GM21723 (cell line): ENCODE measurements around the gene PTGES3.
A peak's percentile ranks its signal among the peaks of the same experiment; 100 is the strongest.
"Not testable (repeated sequence)": the region's sequence is repeated elsewhere in the genome, so short reads cannot be mapped to it uniquely, and the experiment has no call there.

Source experiments
- ATAC-seq: cut with Tn5 transposase; IDR thresholded peaks from one replicate; pipeline ENCODE4 v1.9.1; 2021; ENCODE audit warnings: mild to moderate bottlenecking, moderate library complexity; ENCODE audit not compliant: unreplicated experiment

The PTGES3 gene, protein sequence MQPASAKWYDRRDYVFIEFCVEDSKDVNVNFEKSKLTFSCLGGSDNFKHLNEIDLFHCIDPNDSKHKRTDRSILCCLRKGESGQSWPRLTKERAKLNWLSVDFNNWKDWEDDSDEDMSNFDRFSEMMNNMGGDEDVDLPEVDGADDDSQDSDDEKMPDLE

DNA sequence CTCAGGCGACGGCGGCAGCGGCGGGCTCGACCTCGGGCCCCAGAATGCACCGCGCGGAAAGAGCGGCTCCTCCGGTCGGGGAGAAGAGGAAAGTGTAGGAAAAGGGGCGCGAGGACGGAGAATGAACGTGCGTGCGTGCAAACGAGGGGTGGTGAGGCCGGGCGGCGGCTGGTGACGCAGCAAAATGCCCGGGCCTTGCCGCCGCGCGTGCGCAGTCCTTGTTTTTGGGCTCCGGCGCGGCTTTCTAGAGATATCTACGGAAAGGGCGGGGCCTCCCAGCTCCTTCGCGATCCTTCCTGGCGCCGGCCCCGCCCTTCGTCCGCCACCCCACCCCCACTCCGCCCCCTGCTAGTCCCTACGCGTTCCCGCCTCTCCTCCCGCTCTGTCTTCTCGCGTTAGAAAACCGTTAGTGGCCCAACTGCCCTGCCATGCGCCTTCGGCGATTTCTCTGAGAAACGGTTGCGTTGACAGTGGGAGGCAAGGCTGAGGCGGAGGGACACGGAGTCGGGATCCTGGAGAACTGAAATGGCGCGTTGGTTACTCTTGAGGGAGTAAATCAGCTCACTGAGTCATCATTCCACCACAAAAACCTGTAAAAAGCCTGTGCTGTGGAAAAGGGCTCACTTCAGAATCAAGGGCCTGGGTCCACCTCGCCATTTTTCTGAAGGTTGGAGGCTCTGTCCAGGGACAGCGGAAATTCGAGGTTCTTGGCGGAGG, at the start of gene PTGES3:
TSS of gene PTGES3 (minus strand) at position 156 of the 717 bp plus-strand sequence. CDS start 285 bp downstream, outside the sequence.
- ATAC-seq = peak; percentile 61

DNA sequence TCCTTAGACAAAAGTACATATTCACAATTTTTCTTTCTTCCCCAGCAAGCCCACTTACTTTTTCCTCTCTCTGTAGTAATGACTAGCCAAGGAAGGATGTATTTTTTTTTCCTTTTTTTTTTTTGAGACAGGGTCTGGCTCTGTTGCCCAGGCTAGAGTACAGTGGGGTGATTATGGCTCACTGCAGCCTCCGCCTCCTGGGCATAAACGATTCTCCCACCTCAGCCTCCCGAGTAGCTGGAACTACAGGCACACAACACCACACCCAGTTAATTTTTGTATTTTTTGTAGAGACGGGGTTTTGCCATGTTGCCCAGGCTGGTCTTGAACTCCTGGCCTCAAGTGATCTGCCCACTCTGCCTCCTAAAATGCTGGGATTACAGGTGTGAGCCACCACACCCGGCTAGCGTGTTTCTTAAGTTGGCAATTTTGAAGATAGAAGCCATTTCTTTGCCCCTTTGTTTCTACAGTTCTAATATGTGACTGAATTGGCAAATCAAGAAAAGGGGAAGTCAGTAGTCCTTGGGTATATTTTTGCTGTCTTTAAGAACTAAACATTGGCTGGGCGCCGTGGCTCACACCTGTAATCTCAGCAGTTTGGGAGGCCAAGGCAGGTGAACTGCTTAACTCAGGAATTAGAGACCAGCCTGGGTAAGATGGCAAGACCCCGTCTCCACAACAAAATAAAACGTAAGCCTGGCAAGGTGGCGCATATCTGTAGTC, 40.2 kb upstream of the PTGES3 start:
- ATAC-seq = no peak

DNA sequence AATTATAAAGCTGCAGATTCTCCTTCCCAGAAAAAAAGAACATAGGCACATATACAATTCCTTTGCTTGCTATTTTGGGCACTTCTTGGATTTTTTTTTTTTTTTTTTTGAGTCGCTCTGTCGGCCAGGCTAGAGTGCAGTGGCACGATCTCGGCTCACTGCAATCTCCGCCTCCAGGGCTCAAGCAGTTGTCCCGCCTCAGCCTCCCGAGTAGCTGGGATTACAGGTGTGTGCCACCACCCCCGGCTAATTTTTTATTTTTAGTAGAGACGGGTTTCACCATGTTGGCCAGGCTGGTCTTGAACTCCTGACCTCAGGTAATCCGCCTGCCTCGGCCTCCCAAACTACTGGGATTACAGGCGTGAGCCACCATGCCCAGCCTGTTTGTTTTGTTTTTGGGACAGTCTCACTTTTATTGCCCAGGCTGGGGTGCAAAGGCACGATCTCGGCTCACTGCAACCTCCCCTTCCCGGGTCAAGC, 38.2 kb upstream of the PTGES3 start:
- ATAC-seq = not testable (repeated sequence)

DNA sequence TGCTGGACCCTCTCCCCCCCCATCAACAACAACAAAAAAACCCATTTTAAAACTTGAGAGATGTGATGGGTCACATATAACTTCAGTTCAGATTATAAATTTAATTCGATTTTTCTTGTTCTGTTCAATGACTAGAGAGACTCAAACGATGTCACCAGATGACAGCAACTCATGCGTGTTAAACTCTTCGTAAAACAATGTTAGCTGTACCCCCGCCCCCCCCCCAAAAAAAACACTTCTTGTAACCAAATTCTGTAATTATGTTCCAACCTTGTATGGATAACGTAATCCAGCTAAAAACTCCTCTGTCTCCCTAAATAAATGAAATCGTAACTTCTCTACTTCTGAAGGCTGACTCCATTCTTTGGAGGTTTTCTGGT, 37.6 kb upstream of the PTGES3 start:
- no peak for ATAC-seq

DNA sequence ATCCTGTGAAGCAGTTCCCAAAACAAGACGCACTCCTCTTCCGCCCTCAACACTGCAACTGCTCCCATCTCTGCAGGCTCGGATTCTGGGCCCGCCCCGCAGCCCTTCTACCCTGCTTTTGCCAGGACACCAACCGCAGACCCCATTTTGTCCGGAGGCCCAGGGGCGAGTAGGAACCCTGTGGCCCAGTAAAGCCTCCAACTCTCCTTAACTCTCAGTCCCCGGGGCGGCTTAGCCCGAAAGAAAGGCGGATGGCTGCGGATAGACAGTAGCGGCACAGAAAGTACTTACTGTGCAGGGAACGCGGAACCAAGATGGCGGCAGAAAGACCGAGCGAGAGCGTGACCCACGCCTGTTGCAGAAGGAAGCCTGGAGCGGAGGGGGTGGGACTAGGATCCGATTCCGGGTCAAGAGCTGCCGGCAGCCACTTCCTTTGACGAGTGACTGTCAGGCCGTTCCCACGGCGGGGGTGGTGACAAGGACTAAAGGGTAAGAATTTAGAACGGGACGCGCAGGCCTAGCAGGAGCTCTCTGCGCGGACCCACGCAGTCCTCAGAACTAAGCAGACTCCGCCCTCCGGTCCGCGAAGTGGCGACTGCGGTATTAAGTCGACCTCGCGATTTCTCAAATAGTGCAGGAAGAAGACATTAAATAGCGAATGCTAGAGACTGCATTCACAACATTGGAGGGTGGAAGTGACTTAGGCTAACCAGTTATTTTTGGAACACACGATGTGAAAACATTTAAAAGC, 37.1 kb upstream of the PTGES3 start, which contains the start of gene NACA:
TSS of gene NACA (minus strand) at position 328 of the 751 bp plus-strand sequence. CDS start 778 bp downstream, outside the sequence.
- peak; percentile 95 for ATAC-seq

DNA sequence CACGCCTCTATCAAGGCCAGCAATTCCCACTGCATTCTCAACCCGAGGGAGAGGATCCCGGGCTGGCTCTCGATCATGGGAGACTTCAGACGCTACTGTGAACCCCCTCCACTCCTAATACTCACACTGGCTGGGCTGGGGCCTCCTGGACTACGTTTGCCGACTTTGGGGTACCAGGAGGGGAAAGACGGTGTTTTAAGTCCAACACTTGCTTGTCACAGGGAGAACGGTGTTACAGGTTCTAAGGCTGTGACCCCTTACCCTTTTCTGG, 36.6 kb upstream of the PTGES3 start:
- ATAC-seq = no peak

DNA sequence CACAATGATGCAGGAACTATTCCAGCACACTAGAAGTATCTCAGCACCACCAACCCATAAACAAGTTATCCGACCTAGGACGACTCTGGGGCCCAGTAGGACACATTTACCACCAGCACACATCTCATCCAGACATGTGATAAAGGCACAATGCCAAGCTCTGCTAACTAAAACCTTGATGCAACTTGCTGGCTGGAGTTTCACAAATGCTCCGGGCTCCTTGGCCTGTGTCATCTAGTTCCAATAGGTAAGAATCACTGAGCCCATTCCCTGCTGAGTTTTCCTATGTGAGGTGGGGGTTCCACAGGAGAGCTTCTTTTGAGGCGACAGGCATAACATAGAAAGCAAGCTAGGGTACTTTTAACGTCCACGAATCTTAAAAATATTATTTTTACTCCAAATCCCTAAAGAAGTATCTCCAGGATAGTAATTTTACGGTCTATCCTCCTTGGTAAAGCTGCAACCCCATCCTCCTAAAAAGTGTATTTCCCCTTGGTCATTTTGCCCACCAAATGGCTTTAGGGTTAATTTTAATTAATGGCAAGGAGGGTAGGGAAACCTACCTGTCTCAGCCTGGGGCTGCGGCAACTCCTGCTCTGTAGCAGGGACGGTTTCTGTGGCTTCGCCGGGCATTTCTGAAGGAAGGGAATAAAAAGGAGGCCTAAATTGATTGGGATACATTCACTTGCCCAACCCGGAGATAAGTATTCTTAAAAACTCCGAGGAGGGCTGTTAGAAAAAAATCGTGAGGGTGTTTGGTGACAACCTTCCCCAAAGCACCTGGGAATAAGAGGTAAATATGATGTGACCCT, 36.0 kb upstream of the PTGES3 start:
- ATAC-seq = no peak

DNA sequence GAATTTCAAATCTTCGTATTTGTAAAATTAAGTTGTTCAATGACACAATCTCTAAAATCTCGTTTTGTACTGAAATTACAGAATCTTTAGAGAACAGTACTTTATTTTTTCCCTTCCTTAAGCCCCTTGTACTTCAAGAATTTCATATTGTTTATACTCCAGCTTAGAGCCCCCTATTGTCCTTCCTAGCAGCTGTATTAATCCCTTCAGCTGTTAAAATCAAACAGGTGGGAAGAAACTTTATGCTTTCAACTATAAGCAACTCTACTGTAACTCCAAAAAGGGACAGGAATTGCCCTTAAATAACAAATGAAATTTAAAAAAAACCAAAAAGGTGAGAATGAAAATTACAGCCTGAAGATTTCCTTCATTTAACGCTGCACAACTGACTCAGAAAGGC, 35.3 kb upstream of the PTGES3 start:
- no peak for ATAC-seq

DNA sequence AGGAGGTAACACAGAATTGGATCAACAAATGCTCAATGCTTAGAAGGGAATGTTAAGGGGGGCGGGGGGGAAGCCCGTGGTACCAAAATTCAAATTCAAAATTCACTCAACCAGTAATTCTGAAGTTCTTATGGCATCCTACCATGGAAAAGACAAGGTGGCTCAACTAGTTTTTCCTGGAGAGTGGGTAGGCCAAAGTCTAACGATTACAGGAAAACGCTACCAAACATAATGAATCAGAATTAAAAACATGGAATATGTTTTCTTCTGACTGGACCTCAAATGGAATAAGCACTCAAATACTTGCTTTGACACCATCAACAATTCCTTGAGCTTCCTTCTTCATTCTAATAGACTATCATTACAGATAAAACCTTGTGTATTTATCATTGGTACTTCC, 34.7 kb upstream of the PTGES3 start:
- ATAC-seq = no peak

DNA sequence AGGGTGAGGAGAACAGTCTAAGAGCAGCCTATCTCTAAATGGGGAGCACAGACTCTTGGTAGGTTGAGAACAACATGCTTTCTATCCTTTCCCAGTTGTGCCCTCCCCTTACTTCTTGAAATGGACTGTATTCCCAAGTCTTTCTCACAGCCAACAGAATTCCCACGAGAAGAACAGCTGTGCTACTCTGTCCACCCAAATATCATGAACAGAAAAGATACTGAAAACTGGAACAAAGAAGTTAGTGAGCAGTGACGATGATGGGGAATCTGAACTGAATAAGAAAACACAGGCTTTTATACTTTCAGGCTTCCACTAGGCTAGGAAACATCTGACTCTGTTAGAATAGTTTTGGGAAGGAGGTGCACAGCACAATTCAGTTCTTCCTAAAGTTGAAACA, 33.6 kb upstream of the PTGES3 start:
- no peak for ATAC-seq

DNA sequence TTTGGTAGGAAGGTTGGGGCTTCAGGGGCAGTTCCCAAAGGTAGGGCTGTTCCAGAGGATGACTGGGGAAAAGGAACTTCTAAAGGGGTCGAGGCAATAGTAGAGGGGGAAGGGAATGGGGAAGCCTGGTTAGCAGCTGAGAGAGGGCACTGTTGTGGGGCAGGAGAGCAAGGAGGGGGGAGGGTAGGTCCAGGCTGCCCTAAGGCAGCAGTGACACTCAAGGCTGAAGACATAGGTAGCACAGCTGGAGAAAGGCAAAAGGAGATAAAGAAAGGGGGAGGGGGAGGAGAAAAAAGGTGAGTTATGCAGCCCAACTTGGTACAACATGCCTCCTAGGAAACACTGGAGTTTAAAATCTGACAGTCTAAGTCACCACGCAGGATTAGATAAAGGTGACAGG, 33.1 kb upstream of the PTGES3 start:
- no peak for ATAC-seq

DNA sequence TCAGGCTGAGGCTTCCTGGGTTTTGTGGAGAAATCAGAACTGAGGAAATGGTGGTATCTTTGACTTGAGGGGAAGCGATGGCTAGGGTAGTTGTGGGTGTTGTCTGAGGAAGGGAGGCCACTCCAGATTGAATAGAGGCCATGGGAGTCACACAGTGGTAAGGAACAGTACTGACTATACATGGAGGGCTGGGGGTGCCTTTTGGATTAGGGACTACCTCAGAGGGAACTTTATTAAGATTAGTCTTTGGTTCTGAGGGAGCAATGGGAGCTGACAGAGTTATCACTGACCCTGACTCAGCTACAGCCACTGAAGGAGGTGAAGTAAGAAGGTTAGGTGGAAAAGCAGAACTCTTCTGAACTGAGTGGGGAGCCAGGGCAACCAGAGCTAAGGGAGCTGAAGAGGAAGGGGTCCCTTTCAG, 32.7 kb upstream of the PTGES3 start:
- no peak for ATAC-seq

DNA sequence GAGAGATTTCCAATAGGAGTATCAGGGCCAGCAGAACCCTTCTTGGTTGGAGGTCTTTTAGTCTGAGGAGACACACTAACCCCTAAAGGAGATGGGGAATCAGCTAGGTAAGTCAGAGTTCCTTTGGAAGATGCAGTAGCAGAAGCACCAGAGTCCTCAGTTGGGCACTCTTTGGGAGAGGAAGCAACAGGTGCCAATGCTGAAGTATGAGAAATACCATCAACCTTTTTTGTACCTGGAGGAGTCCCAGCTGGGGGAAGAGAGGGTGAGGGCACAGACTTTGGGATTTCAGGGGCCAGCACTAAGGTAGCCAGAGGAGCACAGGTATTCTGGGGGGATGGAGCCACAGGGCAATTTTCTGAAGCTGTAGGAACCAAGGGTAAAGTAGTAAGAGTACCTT, 31.0 kb upstream of the PTGES3 start:
- ATAC-seq = no peak

DNA sequence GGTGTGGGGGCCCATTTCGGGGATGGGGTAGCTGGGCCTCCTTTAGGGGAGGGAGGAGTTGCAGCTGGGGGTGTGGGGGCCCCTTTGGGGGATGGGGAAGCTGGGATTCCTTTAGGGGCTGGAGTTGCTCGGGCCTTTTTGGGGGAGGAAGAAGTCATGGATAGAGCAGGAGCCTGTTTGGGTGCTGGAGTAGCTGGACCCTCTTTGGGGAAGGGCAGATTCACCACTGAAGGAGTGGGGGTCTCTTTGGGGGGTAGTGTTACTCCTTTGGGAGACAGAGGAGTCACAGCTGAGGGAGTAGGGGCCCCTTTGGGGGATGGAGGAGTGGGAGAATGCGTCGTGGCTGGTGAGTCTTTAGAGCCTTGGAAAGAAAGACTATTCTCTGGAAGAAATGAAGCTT, 30.6 kb upstream of the PTGES3 start:
- no peak for ATAC-seq

DNA sequence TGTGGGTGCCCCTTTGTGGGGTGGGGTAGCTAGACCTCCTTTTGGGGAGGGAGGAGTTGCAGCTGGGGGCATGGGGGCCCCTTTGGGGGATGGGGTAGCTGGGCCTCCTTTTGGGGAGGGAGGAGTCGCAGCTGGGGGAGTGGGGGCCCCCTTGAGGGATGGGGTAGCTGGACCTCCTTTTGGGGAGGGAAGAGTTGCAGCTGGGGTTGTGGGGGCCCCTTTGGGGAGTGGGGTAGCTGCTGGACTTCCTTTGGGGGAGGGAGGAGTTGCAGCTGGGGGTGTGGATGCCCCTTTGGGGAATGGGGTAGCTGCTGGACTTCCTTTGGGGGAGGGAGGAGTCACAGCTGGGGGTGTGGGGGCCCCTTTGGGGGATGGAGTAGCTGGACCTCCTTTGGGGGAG, 30.1 kb upstream of the PTGES3 start:
- ATAC-seq = no peak

DNA sequence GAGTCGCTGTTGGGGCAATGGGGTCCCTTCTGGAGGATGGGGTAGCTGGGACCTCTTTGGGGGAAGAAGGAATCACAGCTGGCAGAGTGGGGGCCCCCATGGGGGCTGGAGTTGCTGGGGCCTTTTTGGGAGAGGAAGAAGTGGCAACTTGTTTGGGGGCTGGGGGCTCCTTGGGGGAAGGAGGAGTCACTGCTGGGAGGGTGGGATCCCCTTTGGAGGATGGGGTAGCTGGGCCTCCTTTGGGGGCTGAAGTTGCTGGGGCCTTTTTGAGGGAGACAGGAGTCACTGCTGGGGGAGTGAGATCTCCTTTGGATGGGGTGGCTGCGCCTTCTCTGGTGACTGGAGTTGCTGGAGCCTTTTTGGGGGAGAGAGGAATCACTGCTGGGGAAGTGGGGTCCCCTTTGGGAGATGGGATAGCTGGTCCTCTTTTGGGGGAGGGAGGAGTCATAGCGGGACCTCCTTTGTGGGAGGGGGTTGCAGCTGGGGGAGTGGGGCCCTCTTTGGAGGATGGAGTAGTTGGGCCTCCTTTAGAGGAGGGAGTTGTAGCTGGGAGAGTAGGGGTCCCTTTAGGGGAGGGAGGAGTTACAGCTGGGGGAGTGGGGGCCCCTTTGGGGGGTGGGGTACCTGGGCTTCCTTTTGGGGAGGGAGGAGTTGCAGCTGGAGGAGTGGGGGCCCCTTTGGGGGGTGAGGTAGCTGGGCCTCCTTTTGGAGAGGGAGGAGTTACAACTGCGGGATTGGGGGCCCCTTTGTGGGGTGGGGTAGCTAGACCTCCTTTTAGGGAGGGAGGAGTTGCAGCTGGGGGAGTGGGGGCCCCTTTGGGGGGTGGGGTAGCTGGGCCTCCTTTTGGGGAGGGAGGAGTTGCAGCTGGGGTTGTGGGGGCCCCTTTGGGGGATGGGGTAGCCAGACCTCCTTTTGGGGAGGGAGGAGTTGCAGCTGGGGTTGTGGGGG, 29.1 kb upstream of the PTGES3 start:
- no peak for ATAC-seq

DNA sequence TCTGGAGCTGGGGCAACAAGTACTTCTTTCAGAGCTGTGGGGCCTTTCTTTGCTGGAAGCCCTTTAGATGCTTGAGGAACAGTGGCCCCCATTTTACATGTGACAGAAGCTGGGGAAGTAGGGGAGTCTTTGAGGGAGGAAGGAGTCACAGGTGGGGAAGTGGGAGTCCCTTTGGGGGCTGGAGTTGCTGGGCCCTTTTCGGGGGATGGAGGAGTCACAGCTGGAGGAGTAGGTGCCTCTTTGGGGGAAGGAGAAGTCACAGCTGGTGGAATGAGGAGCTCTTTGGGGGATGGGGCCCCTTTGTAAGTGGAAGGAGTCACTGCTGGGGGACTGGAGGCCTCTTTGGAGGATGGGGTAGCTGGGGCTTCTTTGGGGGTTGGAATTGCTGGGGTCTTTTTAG, 28.4 kb upstream of the PTGES3 start:
- no peak for ATAC-seq

DNA sequence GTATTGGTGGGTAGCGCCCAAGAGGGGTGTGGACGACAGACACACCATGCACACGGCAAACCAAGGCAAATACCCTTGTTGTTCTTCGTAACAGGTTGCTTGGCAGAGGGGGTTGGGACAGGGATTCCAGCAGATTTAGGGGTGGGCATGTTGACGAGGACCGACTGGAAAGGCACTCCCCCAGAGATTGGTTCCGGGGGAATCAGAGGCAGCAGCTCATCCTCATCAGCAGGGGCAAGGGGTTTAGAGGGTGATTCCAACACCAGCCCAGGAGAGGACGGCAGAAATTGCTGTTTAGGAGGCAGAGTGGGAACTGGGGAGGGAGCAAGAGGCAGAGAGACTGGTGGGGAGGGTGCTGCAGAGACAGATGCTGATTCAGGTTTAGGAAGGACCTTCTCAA, 27.7 kb upstream of the PTGES3 start:
- ATAC-seq = no peak

DNA sequence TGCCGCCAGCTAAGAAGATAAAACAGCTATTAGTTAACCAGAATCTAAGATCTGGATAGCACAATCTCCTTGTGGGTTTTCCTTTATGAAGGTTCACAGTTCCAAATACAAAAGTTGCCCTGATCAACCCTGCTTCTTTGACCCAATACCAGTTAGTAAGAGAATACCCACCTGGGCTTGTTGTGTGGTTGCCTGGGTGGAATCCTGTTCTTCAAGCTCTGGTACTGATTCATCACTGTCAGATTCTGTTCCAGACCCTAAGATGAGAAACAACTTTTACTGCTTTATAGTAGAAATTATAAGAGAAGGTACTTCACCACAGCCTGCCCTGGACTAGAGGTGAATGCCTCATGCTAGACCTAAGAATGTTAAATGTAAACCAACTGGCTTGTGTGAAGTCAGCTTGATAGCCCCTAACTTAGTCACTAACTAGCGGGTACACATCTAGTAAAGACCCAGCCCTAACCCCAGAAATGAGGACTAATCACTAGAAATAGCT, 26.4 kb upstream of the PTGES3 start:
- no peak for ATAC-seq
